Upper lobe of left lung (tissue), 6 donors: ENCODE measurements around the gene CCT6A. TPM values are rescaled to one million over a fixed set of nuclear protein-coding genes. Genes with fewer than 3 reads are reported as not detected.

ENCODE experiments used
- ATAC-seq, 2 donors: fragments of 200-7000 bp; cut with Tn5 transposase; one replicate each; pipeline ENCODE4 v1.9.1; 2022; ENCODE audit warnings: mild to moderate bottlenecking in 2 of 2, moderate library complexity in 2 of 2; ENCODE audit not compliant: low FRiP score in 2 of 2
- DNase-seq, 2 donors: peaks; one replicate each; pipeline ENCODE4 v3.0.0-alpha.2; 2019 to 2020
- H3K27ac ChIP-seq, 4 donors: fragments of 200-600 bp; sonication (generic); one replicate each; pipeline ENCODE4 v1.5.1; 2016 to 2019
- H3K27me3 ChIP-seq, 4 donors: fragments of 200-600 bp; sonication (generic); one replicate each; pipeline ENCODE4 v1.5.1; 2017 to 2019
- H3K36me3 ChIP-seq, 4 donors: fragments of 200-600 bp; sonication (generic); one replicate each; pipeline ENCODE4 v1.5.1; 2016 to 2019
- H3K4me1 ChIP-seq, 4 donors: fragments of 200-600 bp; sonication (generic); one replicate each; pipeline ENCODE4 v1.5.1; 2018 to 2019
- H3K4me3 ChIP-seq, 4 donors: fragments of 200-600 bp; sonication (generic); one replicate each; pipeline ENCODE4 v1.5.1; 2017 to 2019; ENCODE audit warnings: mild to moderate bottlenecking in 2 of 4, moderate library complexity in 1 of 4
- H3K9me3 ChIP-seq, 4 donors: fragments of 200-600 bp; sonication (generic); one replicate each; pipeline ENCODE4 v1.5.1; 2018 to 2019
- EP300 ChIP-seq, 4 donors: sonication (generic); formaldehyde crosslinking; IDR thresholded peaks; one replicate each; pipeline ENCODE4 v1.5.1; 2017; ENCODE audit warnings: antibody characterized with exemption in 4 of 4, control low read depth in 2 of 4
- POLR2A ChIP-seq, 4 donors: fragments of 450-650 bp; IDR thresholded peaks; one replicate each; pipeline ENCODE4 v1.5.1; 2016 to 2017; ENCODE audit warnings: antibody characterized with exemption in 4 of 4, mild to moderate bottlenecking in 2 of 4
- POLR2AphosphoS5 ChIP-seq, 2 donors: sonication (generic); formaldehyde crosslinking; IDR thresholded peaks; one replicate each; pipeline ENCODE4 v1.5.1; 2017; ENCODE audit warnings: antibody characterized with exemption in 2 of 2
- WGBS, 2 donors: methylation state at CpG; one replicate each; pipeline ENCODE4 v1.1.5; 2017 to 2018; 5-methylcytosine and 5-hydroxymethylcytosine counted together
- total RNA-seq, 6 donors: library from RNA; depleted of rRNA in 4 of 6; stranded (reverse); fragments of >200 nt in 4 of 6; gene quantifications; one replicate each; pipeline versions ENCODE4 v1.1.0 to v1.2.1, GENCODE V29; 2016 to 2021
- TF ChIP-seq, protein P1 (sequence below), 6 experiments: fragments of 450-650 bp in 4 of 6; fragments of 200-600 bp in 2 of 6; sonication (generic) in 2 of 6; IDR thresholded peaks; one replicate each; pipeline ENCODE4 v1.5.1; 2016 to 2019; ENCODE audit warnings: antibody characterized with exemption in 6 of 6
- donor health status: DM: no; HTN: no; CAD: no; lungs with moderate emphysema.
- donor health status: DM: no; HTN: yes; CAD: no; lungs with severe emphysema.

CCT6A gene
- 100 to 1,000 TPM in 1 of 6 donors, 10 to 100 TPM in 5; 48.4 to 115 (median 67.6) TPM for total RNA-seq

DNA sequence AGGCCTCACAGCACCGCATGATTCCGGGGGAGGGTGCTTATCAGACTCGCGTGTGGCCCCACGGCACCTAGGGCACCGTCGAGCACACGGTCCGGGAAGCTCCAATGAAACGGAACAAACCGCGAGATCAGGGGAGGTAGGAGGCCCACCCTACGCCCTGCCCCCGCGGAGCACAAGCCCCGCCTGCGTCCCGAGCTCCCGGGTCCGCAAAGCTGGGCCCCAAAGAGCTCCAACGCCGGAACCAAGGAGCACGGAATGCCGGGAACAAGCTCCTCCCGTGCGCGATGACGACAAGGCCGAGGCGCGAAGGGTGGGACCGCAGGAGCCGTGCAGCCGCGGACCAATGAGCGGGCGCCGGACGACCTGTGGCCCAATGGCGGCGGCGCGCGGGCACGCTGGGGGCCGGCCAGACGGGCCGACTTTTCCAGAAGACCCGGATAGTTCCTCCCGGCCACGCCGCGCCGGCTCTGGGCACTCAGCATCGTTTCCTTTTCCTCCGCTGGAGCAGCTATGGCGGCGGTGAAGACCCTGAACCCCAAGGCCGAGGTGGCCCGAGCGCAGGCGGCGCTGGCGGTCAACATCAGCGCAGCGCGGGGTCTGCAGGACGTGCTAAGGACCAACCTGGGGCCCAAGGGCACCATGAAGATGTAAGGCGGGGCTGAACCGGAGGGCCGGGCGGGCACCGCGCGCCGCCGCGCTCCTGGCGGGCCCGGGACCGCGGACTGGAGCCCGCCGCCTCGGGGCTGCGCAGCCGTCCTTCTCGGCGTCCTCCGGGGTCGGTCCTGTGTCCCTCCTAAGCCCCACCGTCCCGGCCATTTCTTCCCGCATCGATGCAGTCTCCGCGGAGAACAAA is at the start of gene CCT6A, which contains the start of gene PSPH:
TSS of gene CCT6A (plus strand) at position 427 of the 853 bp plus-strand sequence. CDS start at position 511, 84 bp downstream.
TSS of gene PSPH (minus strand) at position 106 of the 853 bp plus-strand sequence. CDS start 30,232 bp downstream, outside the sequence.
- H3K4me3 ChIP-seq, result peak within 1 kb of the TSS; percentile 67 to 91 (median 78)
- WGBS, 2 donors, result 0 to 1% methylated on average over 7 to 35 of the region's 97 CpGs
- DNase-seq (peak; percentile 99), ATAC-seq (peak; percentile 99)
- H3K27me3 ChIP-seq, result no peaks in the 10 kb centered on the region
- H3K36me3 ChIP-seq, result peaks cover 3 to 38% (median 24%) of the 10 kb centered on the region in 4 donors
- peak within 1 kb of the TSS; percentile 91 to 96 (median 92) for H3K27ac ChIP-seq
- peaks cover 23 to 51% (median 28%) of the 10 kb centered on the region in 4 donors for H3K4me1 ChIP-seq
- TF ChIP-seq, protein P1, sequence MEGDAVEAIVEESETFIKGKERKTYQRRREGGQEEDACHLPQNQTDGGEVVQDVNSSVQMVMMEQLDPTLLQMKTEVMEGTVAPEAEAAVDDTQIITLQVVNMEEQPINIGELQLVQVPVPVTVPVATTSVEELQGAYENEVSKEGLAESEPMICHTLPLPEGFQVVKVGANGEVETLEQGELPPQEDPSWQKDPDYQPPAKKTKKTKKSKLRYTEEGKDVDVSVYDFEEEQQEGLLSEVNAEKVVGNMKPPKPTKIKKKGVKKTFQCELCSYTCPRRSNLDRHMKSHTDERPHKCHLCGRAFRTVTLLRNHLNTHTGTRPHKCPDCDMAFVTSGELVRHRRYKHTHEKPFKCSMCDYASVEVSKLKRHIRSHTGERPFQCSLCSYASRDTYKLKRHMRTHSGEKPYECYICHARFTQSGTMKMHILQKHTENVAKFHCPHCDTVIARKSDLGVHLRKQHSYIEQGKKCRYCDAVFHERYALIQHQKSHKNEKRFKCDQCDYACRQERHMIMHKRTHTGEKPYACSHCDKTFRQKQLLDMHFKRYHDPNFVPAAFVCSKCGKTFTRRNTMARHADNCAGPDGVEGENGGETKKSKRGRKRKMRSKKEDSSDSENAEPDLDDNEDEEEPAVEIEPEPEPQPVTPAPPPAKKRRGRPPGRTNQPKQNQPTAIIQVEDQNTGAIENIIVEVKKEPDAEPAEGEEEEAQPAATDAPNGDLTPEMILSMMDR (IDR thresholded peaks at IDR 0.05), result peak in 1 of 6 experiments; percentile 17
- peak; percentile 90 to 95 for TF ChIP-seq POLR2AphosphoS5 (IDR thresholded peaks at IDR 0.05)
- TF ChIP-seq POLR2A (IDR thresholded peaks at IDR 0.05), result peak in 3 of 4 donors; percentile 70 to 87 (median 86)
- TF ChIP-seq EP300 (IDR thresholded peaks at IDR 0.05), result peak in 1 of 4 donors; percentile 37
- H3K9me3 ChIP-seq, result no peaks in the 10 kb centered on the region

GRCh38 chr7:56003749-56004148 is 47.8 kb upstream of the CCT6A start:
- no peak for DNase-seq
- no peaks in the 10 kb centered on the region for H3K9me3 ChIP-seq
- ATAC-seq, result no peak
- peaks cover 0 to 18% (median 3%) of the 10 kb centered on the region in 4 donors for H3K36me3 ChIP-seq
- no peak for TF ChIP-seq POLR2A (IDR thresholded peaks at IDR 0.05)
- no peak for TF ChIP-seq EP300 (IDR thresholded peaks at IDR 0.05)
- TF ChIP-seq, protein P1 (IDR thresholded peaks at IDR 0.05), result no peak
- no peak for TF ChIP-seq POLR2AphosphoS5 (IDR thresholded peaks at IDR 0.05)
- H3K4me3 ChIP-seq, result no peak overlapping the region
- peaks cover 0 to 6% (median 0%) of the 10 kb centered on the region in 4 donors for H3K4me1 ChIP-seq
- H3K27ac ChIP-seq, result no peak overlapping the region
- no peaks in the 10 kb centered on the region for H3K27me3 ChIP-seq
- 72 to 89% methylated on average over 4 of the region's 4 CpGs for WGBS, 2 donors

DNA sequence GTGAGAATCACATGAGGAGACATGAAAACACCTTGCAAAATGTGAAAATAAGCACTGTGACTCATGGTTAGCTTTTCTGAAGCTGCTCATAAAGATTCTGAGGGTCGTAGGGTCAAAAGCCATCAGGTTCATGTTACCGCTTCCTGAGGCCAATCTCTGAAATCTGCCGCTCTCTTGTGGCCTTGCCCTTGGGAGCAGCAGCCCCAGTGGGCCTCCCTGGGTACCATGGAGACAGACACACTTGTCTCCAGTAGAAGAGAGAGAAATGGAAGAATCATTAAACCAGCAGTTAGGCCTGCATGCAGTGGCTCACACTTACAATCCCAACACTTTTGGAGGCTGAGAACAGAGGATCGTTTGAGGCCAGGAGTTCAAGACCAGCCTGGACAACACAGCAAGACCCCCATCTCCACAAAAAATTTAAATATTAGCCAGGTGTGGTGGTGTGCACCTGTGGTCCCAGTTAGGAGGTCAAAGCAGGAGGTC is 44.4 kb upstream of the CCT6A start:
- Histone ChIP-seq H3K27ac (no peak overlapping the region), H3K9me3 (no peaks in the 10 kb centered on the region), H3K36me3 (peaks cover 0 to 4% (median 0%) of the 10 kb centered on the region in 4 donors), H3K4me3 (no peak overlapping the region), H3K4me1 (no peaks in the 10 kb centered on the region), H3K27me3 (no peaks in the 10 kb centered on the region)
- no peak for ATAC-seq
- TF ChIP-seq, protein P1 (IDR thresholded peaks at IDR 0.05), result no peak
- TF ChIP-seq POLR2A (IDR thresholded peaks at IDR 0.05) (no peak), EP300 (IDR thresholded peaks at IDR 0.05) (no peak), POLR2AphosphoS5 (IDR thresholded peaks at IDR 0.05) (no peak)
- WGBS, 2 donors, result 81 to 84% methylated on average over 3 to 4 of the region's 4 CpGs
- no peak for DNase-seq

- TF ChIP-seq, protein P1 (IDR thresholded peaks at IDR 0.05), result no peak
- TF ChIP-seq EP300 (IDR thresholded peaks at IDR 0.05) (no peak), POLR2AphosphoS5 (IDR thresholded peaks at IDR 0.05) (no peak), POLR2A (IDR thresholded peaks at IDR 0.05) (no peak)
- Histone ChIP-seq H3K4me1 (no peaks in the 10 kb centered on the region), H3K27ac (no peak overlapping the region), H3K9me3 (no peaks in the 10 kb centered on the region), H3K27me3 (no peaks in the 10 kb centered on the region), H3K4me3 (no peak overlapping the region), H3K36me3 (peaks cover 0 to 4% (median 0%) of the 10 kb centered on the region in 4 donors)
- DNase-seq (no peak), ATAC-seq (no peak)
- 85% methylated on average over 7 to 9 of the region's 9 CpGs for WGBS, 2 donors
Observed at GRCh38 chr7:56007891-56008290, 43.7 kb upstream of the CCT6A start.
